ENCODE results near the gene ZNF345.

GRCh38 chr19:36837176-36837905 is 13.3 kb upstream of the ZNF345 start:
- no peak for TF ChIP-seq JUNB (IDR thresholded peaks at IDR 0.05)
- TF ChIP-seq CTCF (IDR thresholded peaks at IDR 0.05 in 2 of 3, conservative IDR thresholded peaks at IDR 0.05 in 1 of 3; ENCODE audit: control insufficient read depth in 2 of 3, extremely low read depth in 1 of 3, insufficient read depth in 1 of 3, low read depth in 3 of 3, low read length in 3 of 3) = no peak
- TF ChIP-seq POLR2A (IDR thresholded peaks at IDR 0.05; ENCODE audit: low read depth, low read length) = no peak
- TF ChIP-seq IRF3 (IDR thresholded peaks at IDR 0.05) = no peak
- no peak for TF ChIP-seq BCL11A (IDR thresholded peaks at IDR 0.05; ENCODE audit: low read depth, low read length)
- no peak for TF ChIP-seq SMC3 (IDR thresholded peaks at IDR 0.05; ENCODE audit: borderline replicate concordance, low read length)
- TF ChIP-seq PBX3 (IDR thresholded peaks at IDR 0.05; ENCODE audit: insufficient replicate concordance, low read depth, low read length) = no peak
- no peak for TF ChIP-seq WRNIP1 (IDR thresholded peaks at IDR 0.05; ENCODE audit: borderline replicate concordance, low read depth, low read length)
- TF ChIP-seq ATF2 (IDR thresholded peaks at IDR 0.05; ENCODE audit: low read length) = no peak
